Mucosa of rectum (tissue), 2 donors: ENCODE data around the gene LYRM1.
A peak's percentile ranks its signal among the peaks of the same experiment; 100 is the strongest.

Experiments used
- H3K27ac ChIP-seq, 2 donors: one replicate each; pipeline ENCODE4 v1.7.0; 2013; ENCODE audit warnings: inconsistent platforms in 2 of 2, low read depth in 2 of 2, low read length in 2 of 2
- H3K27me3 ChIP-seq, 2 donors: one replicate each; pipeline ENCODE4 v1.7.0; 2013; ENCODE audit warnings: low read length in 2 of 2; ENCODE audit not compliant: control insufficient read depth in 2 of 2, insufficient read depth in 2 of 2
- H3K36me3 ChIP-seq, 2 donors: one replicate each; pipeline ENCODE4 v1.7.0; 2013; ENCODE audit warnings: low read length in 2 of 2; ENCODE audit not compliant: control insufficient read depth in 2 of 2, insufficient read depth in 2 of 2
- H3K4me1 ChIP-seq, 2 donors: one replicate each; pipeline ENCODE4 v1.7.0; 2013; ENCODE audit warnings: low read length in 2 of 2, mild to moderate bottlenecking in 1 of 2; ENCODE audit not compliant: control insufficient read depth in 2 of 2, insufficient read depth in 2 of 2
- H3K4me3 ChIP-seq, 2 donors: one replicate each; pipeline ENCODE4 v1.7.0; 2013; ENCODE audit warnings: low read length in 2 of 2
- H3K9ac ChIP-seq, 2 donors: one replicate each; pipeline ENCODE4 v1.7.0; 2013; ENCODE audit warnings: low read length in 2 of 2, low read depth in 1 of 2, mild to moderate bottlenecking in 1 of 2
- H3K9me3 ChIP-seq, 2 donors: one replicate each; pipeline ENCODE4 v1.7.0; 2013; ENCODE audit warnings: low read length in 2 of 2; ENCODE audit not compliant: control insufficient read depth in 2 of 2
- donor health status: healthy.
- donor health status: Normal muscosa, but diverticular disease.

LYRM1 gene

GRCh38 chr16:20900299-20901067, at the start of gene LYRM1, which contains the start of gene DCUN1D3:
TSS of gene LYRM1 (plus strand) at chr16:20900771. CDS start at chr16:20915556, 14,785 bp downstream.
TSS of gene DCUN1D3 (minus strand) at chr16:20900358. CDS start at chr16:20862538, 37,820 bp downstream.
- Histone ChIP-seq H3K27ac (peak within 1 kb of the TSS; percentile 95), H3K9me3 (no peaks in the 10 kb centered on the region), H3K27me3 (no peaks in the 10 kb centered on the region), H3K36me3 (peaks cover 0 to 8% of the 10 kb centered on the region in 2 donors), H3K9ac (peak within 1 kb of the TSS; percentile 90 to 92), H3K4me1 (peaks cover 22 to 23% of the 10 kb centered on the region in 2 donors), H3K4me3 (peak within 1 kb of the TSS; percentile 92 to 98)

GRCh38 chr16:20850981-20851380, 49.6 kb upstream of the LYRM1 start:
- Histone ChIP-seq H3K36me3 (peaks cover 7 to 8% of the 10 kb centered on the region in 2 donors), H3K27ac (peak overlapping the region in 1 of 2 donors; percentile 45), H3K4me3 (no peak overlapping the region), H3K27me3 (no peaks in the 10 kb centered on the region), H3K4me1 (peaks cover 3 to 12% of the 10 kb centered on the region in 2 donors), H3K9me3 (no peaks in the 10 kb centered on the region), H3K9ac (no peak overlapping the region)

GRCh38 chr16:20851601-20852000, 49.0 kb upstream of the LYRM1 start:
- Histone ChIP-seq H3K4me1 (peaks cover 3 to 12% of the 10 kb centered on the region in 2 donors), H3K9ac (no peak overlapping the region), H3K36me3 (peaks cover 6 to 7% of the 10 kb centered on the region in 2 donors), H3K27me3 (no peaks in the 10 kb centered on the region), H3K27ac (no peak overlapping the region), H3K9me3 (no peaks in the 10 kb centered on the region), H3K4me3 (no peak overlapping the region)

GRCh38 chr16:20853143-20853542, 47.4 kb upstream of the LYRM1 start:
- Histone ChIP-seq H3K4me3 (no peak overlapping the region), H3K4me1 (peaks cover 3 to 12% of the 10 kb centered on the region in 2 donors), H3K9ac (no peak overlapping the region), H3K27me3 (no peaks in the 10 kb centered on the region), H3K9me3 (no peaks in the 10 kb centered on the region), H3K36me3 (peaks cover 4 to 7% of the 10 kb centered on the region in 2 donors), H3K27ac (no peak overlapping the region)

GRCh38 chr16:20853981-20854620, 46.5 kb upstream of the LYRM1 start:
- Histone ChIP-seq H3K9me3 (no peaks in the 10 kb centered on the region), H3K27me3 (no peaks in the 10 kb centered on the region), H3K36me3 (peaks cover 4 to 7% of the 10 kb centered on the region in 2 donors), H3K4me1 (peaks cover 3 to 12% of the 10 kb centered on the region in 2 donors), H3K27ac (no peak overlapping the region), H3K9ac (no peak overlapping the region), H3K4me3 (no peak overlapping the region)

GRCh38 chr16:20854963-20855362, 45.6 kb upstream of the LYRM1 start:
- Histone ChIP-seq H3K4me3 (no peak overlapping the region), H3K9ac (no peak overlapping the region), H3K9me3 (no peaks in the 10 kb centered on the region), H3K4me1 (peaks cover 2 to 11% of the 10 kb centered on the region in 2 donors), H3K36me3 (peaks cover 8 to 14% of the 10 kb centered on the region in 2 donors), H3K27me3 (no peaks in the 10 kb centered on the region), H3K27ac (no peak overlapping the region)

- Histone ChIP-seq H3K36me3 (peaks cover 23 to 33% of the 10 kb centered on the region in 2 donors), H3K9ac (no peak overlapping the region), H3K27ac (no peak overlapping the region), H3K27me3 (no peaks in the 10 kb centered on the region), H3K4me3 (no peak overlapping the region), H3K4me1 (no peaks in the 10 kb centered on the region), H3K9me3 (no peaks in the 10 kb centered on the region)
Observed at GRCh38 chr16:20857281-20857680, 43.3 kb upstream of the LYRM1 start.

GRCh38 chr16:20859229-20859628, 41.3 kb upstream of the LYRM1 start:
- Histone ChIP-seq H3K27ac (no peak overlapping the region), H3K4me1 (no peaks in the 10 kb centered on the region)

GRCh38 chr16:20859699-20860098, 40.9 kb upstream of the LYRM1 start:
- Histone ChIP-seq H3K4me1 (no peaks in the 10 kb centered on the region), H3K9me3 (no peaks in the 10 kb centered on the region), H3K27ac (no peak overlapping the region), H3K4me3 (no peak overlapping the region), H3K36me3 (peaks cover 24 to 35% of the 10 kb centered on the region in 2 donors), H3K27me3 (no peaks in the 10 kb centered on the region), H3K9ac (no peak overlapping the region)

More at GRCh38 chr16:20859229-20859628, 41.3 kb upstream of the LYRM1 start:
- Histone ChIP-seq H3K4me3 (no peak overlapping the region), H3K27me3 (no peaks in the 10 kb centered on the region), H3K9me3 (no peaks in the 10 kb centered on the region), H3K9ac (no peak overlapping the region), H3K36me3 (peaks cover 24 to 35% of the 10 kb centered on the region in 2 donors)

- no peak overlapping the region for H3K27ac ChIP-seq
- H3K36me3 ChIP-seq, result peaks cover 21 to 33% of the 10 kb centered on the region in 2 donors
- no peaks in the 10 kb centered on the region for H3K27me3 ChIP-seq
- no peak overlapping the region for H3K9ac ChIP-seq
- no peak overlapping the region for H3K4me3 ChIP-seq
- no peaks in the 10 kb centered on the region for H3K9me3 ChIP-seq
- H3K4me1 ChIP-seq, result peaks cover 0 to under 1% of the 10 kb centered on the region in 2 donors
Observed at GRCh38 chr16:20860361-20860760, 40.2 kb upstream of the LYRM1 start.
